NCI-H774 (cell line): ENCODE measurements around the gene SLC4A1.

Experiments
- DNase-seq: peaks from one replicate; lab custom pipeline; 2025; lab: John Stamatoyannopoulos, UW

SLC4A1 gene

DNA sequence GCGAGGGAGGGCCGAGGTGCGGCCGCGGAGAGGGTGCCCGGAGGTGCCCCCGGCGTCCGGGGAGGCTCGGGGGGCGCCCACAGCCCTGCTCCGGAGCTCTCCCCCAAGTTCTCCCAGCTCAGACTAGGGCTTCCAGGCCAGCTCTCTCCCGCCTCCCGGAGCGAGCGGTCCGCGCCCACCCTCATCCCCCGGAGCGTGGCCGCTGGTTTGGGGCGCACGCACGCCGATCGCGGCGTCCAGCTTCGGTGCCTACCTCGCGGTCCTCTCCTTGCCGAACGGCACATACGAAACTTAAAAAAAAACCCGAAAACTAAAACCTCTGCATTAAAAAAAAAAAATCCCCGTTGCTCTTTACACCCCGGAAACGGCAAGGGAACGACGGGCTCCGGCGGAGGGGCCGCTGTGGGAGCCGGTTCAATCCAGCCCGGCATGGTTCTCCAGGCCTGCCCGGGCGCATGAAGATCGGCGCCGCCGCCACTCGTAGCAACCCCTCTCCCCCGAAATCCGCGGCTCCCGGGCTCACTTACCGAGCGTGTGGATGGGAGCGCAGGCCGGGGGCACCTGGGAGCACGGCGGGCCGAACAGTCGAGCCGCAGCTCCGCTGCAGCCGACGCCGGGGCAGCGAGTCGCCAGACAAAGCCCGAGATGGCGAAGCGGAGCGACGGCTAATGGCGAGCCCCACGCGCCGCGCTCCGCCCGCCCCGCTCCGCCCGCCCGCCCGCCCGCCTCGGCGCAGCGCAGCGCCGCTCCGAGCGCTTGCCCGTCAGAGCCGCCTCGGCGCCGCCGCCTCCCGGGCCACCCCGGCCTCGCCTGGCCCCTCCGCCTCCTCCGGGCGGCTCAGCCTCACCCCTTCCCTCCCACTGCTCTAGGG, 47.5 kb downstream of the SLC4A1 start:
- DNase-seq: no peak

- peak; percentile 78 for DNase-seq
Measured at GRCh38 chr17:44219616-44220212, 48.2 kb downstream of the SLC4A1 start, which contains the start of gene UBTF. Gene UBTF (minus strand): TSS chr17:44219675. CDS start chr17:44218229, 1,446 bp downstream.

DNA sequence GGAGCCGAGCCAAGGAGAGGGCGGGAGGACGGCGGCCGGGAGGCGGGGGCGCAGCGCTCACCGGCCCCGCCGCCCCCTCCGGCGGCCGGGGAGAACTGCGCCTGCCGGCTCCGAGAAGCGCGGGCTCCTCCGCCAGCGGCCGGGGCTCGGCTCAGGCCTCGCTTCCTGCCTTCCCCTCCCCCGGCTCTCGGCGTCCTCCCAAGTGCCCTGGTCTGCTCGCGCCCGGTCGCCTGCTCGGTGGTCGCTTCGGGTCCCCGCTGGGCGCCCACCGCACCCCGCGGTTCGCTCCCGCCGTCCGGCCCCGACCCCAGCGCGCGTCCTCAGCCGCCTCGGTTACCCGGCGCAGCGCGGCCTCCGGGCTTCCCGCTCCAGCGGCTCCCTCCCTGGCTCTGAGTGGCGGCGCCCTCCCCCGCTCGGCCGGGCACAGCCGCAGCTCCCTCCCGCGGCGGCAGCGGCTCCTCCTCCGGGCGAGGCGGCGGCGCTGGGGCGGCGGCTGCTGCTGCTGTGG, 48.8 kb downstream of the SLC4A1 start:
- DNase-seq: peak; percentile 73

DNA sequence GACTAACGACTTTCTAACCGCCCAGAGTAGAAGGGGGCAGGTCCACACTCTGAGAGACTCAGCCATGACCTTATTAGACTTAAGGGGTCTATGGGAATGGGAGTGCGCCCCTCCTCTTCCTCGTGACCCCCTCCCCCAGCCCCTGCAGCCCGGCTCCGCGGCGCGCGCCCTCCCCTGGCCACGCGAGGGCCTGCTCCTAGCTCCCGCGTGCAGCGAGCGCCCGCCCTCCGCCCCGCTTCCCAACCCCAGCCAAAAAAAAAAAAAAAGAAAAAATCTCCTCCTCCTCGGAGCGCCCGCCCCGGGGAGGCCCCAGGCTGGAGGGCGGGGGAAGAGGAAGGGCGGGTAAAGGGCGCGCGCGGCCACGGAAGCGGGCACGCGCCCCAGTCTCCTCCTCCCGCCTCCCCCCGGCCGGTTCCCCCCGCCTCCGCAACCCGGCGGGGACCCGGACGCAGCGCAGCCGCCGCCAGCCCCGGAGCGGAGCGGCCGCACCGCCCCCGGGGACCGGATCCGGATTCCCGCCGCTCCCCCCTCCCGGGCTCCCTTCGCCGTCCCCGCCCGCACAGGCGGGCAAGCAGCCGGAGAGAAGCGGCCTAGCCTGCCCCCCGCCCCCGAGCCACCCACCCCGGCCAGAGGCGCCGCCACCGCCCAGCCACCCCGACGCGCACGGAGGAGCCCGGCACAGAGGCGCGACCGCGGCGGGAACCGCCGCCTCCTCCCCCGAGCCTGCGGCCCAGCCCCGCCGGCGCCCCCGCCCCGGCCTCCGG, 49.4 kb downstream of the SLC4A1 start:
- peak; percentile 96 for DNase-seq

DNA sequence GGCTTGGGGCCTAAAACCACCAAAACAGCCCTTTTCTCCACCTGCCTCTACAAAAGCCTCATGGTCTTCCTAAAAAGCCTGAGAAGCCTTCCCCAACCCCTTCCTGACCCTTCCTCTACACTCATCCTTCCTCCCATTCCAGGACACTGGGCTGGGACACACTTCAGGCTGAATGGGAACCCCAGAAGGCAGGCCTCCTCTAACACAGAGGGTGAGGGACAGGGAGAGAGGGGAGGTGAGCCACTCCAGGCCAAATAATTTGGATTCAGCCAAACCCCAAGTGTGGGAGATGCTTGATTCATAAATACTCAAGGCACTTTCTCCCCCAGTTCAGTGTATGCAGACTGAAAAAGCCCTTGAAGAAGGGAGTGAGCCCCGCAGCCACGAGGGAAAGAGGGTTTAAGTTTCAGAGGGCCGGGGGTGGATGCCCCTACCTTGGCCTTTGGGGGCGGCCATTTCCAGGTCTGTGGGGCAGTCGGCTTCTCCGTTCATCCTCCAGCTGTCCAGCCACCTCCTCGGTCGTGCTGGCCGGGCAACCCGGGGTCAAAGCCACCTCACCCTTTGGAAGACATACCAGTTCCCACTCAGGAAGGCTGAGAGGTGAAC, 50.1 kb downstream of the SLC4A1 start:
- DNase-seq: no peak

DNA sequence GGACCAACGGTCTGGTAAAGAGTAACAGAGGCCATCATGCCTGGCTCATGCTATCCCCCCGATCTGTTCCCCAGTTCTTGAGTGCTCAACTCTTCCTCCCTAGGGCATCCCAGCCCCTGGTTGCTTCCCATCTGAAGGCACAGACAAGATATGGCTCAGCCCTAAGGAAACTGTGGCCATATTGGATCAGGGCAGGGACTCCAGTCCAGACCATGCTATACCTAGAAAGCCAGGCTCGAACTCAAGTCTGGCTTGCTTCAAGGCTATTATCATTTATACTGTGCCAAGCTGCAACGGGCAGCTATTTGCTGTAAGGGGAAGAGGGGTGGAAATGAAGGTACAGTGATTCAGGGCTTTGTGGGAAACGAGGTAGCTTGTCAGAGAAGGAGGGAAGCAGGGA, 51.2 kb downstream of the SLC4A1 start:
- no peak for DNase-seq

- no peak for DNase-seq
Measured at GRCh38 chr17:44216173-44216572, 51.8 kb downstream of the SLC4A1 start.

GRCh38 chr17:44214896-44215295, 53.0 kb downstream of the SLC4A1 start:
- DNase-seq: no peak

- DNase-seq: no peak
Measured at GRCh38 chr17:44214230-44214494, 53.8 kb downstream of the SLC4A1 start.

DNA sequence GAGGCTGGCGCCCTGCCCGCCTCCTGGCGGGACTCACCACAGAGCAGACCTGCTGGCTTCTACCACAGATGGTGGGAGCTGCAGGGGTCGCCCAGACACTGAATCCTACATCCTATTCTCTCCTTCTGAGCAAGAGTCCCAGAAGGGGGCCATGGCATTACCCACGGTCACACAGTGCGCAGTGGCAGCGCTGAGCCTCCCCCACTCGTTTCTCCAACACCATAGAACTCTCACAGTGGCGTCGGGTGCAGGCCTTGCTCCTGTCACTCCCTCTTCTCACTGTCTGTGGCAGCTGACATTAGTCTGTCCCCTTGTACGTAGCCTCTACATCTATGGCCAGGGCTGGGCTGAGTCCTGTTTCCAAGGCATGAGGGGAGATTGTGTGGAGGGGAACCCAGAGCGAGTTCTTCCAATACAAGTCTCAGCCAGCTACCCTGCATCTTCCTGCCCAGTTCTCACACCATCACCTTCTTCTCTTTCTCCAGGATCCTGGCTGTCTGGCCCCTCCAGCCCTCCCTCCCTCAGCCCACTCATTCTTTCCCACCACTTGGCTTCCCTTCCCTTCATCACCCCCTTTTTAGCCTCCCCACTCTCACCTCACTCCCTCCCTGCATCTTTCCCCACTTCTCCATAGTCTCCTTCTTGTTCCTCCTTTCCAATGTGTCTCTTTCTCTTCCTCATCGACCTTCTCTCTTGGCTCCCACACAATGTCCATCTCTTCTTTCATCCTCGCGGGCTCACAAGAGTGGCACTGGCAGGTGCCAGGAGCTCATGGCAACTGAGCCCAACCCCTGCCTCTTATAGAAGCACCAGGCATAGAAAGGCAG, 54.3 kb downstream of the SLC4A1 start:
- no peak for DNase-seq

- DNase-seq: no peak
Measured at GRCh38 chr17:44212507-44213402, 55.2 kb downstream of the SLC4A1 start.

DNA sequence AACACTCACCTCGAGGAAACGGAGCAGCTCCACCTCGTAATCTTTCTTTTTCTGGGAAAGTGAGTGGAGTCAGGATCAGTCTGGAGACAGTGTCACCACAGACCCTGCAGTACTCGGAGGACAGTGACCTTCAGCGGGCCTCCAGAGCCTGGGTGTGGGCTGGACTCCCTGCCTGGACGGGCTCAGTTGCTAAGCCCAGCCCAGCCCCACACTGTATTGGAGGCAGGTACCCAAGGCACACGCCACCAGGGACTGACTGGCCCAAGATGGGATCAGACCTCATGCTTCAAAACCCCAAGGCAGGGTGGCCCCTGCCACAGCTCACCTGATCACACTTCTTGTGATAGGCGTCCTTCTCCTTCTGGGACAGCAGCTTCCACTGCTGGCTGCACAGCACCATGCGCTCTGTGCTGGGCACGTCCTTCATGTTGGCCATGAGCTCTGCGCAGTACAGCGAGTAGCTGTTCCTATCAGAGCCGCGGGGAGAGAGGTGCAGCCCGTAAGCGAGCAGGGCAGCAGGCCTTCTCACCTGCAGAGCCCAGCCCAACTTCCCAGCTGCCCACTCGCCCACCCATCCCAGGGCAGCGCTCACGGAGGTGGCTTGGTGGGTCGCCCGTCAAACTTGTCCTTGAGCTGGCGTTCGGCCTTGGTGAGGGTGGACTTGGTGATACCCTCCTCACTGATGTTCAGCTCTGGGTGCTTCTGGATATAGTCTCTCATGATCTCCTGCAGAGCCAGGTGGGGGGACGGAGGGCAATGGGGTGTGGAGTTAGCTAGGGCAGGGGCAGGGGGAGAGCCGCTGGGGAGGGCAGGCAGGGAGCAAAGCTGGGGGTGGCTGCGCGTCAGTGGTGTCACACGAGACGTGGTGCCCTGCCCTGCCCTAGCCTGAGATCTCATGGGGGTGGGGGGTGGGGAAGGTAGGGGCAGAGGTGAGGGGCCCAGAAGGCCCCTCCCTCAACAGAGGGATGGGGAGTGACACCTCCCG, 56.4 kb downstream of the SLC4A1 start:
- DNase-seq: no peak

DNA sequence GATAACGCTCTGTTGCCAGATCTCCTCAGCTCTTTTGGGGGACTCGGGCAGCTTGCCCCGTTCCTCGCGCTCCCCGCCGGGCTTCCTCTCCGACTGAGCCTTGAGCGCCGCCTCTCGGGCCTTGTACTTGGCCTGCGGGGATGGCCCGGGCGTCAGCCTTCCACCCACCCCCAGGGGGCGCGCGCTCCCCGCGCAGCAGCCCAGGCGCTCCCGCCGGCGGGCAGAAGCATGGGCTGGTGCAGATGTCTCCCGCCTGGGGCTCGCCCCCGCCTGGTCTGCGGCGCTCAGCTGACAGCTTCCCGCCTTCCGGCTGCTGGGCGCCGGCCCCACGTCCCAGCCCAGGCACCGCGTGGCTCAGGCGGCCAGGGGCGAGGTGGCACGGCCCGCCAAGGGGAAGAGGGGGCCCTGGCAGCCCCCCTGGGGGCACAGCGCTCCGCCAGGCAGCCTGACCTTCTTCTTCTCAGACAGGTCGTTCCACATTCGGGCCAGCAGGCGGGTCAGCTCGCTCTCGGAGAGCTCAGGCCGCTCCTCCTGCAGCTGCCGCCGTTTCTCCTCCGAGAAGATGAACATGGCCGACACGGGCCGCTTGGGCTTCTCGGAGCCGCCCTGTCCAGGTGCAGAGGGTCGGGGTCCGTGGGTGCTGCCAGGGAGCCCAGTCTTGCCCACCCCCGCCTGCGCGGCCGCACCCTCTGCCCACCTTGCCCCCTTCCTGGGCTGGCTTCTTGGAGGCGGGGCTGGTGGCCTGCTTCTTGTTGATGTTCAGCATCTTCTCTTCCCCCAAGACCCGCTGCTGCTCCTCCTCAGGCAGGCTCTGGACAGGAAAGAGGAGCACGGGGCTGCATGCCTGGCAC, 57.4 kb downstream of the SLC4A1 start:
- no peak for DNase-seq

GRCh38 chr17:44209786-44210341, 58.1 kb downstream of the SLC4A1 start:
- DNase-seq: no peak

DNA sequence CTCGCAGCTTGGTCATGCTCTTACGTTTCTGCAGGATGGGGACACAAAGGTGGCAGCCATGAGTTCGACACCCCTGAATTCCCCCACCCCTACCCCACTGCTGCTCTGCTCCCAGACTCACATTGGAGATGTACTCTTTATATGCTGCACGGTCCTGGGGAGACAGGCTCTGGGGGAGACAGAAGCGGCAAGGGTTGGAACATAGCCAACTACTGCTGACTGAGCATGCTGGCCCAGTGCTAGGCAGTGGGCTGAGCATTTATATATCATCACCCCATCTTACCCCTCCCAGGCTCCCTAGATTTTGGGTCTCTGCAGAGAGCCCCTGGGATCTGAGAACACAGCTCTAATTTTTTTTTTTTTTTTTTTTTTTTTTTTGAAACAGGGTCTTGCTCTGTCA, 60.2 kb downstream of the SLC4A1 start:
- DNase-seq: no peak

- DNase-seq: no peak
Measured at GRCh38 chr17:44207319-44207718, 60.6 kb downstream of the SLC4A1 start.

DNA sequence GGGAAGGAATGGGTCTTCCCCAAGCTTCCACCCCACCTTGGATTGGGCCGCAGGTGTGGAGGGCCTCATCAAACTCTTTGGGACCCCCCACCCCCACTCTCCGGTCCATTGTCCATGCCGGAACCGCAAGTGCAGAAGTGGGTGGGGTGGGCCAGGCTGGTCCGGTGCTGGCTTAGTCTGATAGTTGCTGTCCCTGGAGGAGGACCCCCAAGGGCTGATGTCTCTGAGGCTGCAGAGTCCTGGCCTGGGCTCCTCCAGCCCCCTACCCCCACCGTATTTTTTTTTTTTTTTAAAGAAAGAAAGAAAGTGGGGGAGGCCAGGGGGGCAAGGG, 61.1 kb downstream of the SLC4A1 start:
- DNase-seq: no peak
